ENCODE results near the gene A3GALT2. TPM values are rescaled to one million over a fixed set of nuclear protein-coding genes. Genes with fewer than 3 reads are reported as not detected.

A3GALT2 gene
- total RNA-seq, 2 experiments from 2014 or later = not detected

DNA sequence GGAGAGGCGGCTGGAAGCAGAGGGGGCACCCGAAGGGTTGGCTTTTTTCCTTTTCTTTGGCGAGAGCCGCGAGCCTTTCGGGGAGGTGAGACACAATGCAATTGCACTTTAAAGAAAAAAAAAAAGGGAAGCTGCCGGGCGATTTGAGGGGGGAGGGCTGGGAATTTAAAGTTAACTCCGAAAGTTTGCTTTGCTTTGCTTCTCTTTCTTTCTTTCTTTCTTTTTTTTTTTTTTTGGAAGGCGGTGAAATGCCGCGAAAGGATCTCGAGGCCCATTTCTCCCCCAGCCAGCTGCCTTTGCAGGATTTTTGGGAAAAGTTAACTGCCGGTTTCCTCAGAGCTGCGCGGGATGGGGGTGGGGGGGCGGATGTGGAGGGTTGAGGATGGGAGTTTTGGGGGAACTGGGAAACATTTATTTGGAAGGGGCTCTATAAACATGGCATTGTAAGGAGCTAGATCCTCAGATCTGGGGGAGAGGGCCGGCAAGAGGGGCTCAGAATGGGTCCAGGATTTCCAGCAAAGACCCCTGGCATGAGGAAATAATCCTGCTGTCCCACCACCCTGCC lies 63.6 kb downstream of the A3GALT2 start:
- H3K4me3 ChIP-seq (ENCODE audit: low read depth, low read length, poor library complexity, severe bottlenecking) = peak overlapping the region; percentile 73
- no peaks in the 10 kb centered on the region for H3K9me2 ChIP-seq (ENCODE audit: insufficient read depth, low read length)
- no peak for DNase-seq (ENCODE audit: low spot score)
- intact Hi-C loops (cut with micrococcal nuclease; ENCODE audit: unreplicated experiment) = loop anchor here (2.0 kb wide), 1 partner anchor 76 kb away; no protein-coding TSS in a partner anchor
- no TSS peak for BruUV-seq (replicated peaks)
- H3K4me2 ChIP-seq (ENCODE audit: low read length) = peak overlapping the region; percentile 95
- ChIA-PET POLR2A (interaction anchor here (0.6 to 1.4 kb wide), 5 partner anchors 15 to 607 kb away, joined by 3 to 8 read pairs (median 3); partner anchors contain the start of gene TRIM62), CTCF (ENCODE audit: unreplicated experiment) (no interaction called here)
- peaks cover 27% of the 10 kb centered on the region for H3K4me1 ChIP-seq (ENCODE audit: insufficient read depth, low read length, poor library complexity, severe bottlenecking)
- peak overlapping the region; percentile 93 for H2AFZ ChIP-seq (ENCODE audit: low read length)
- TF ChIP-seq CTCF (conservative IDR thresholded peaks at IDR 0.05; ENCODE audit: low read length) = no peak
- TF ChIP-seq EZH2phosphoT487 (IDR thresholded peaks at IDR 0.05; ENCODE audit: borderline replicate concordance, low read depth, low read length) = no peak
- H3K27ac ChIP-seq (ENCODE audit: low read depth, low read length, poor library complexity, severe bottlenecking) = peak overlapping the region; percentile 73
- H3K79me2 ChIP-seq (ENCODE audit: insufficient read depth, low read depth, low read length) = peaks cover 12% of the 10 kb centered on the region
- H3K36me3 ChIP-seq (ENCODE audit: insufficient read depth, low read length) = no peaks in the 10 kb centered on the region
- H4K20me1 ChIP-seq (ENCODE audit: insufficient read depth, low read length) = no peaks in the 10 kb centered on the region
- H3K9me3 ChIP-seq (ENCODE audit: low read length) = no peaks in the 10 kb centered on the region

Small RNAs within 50 kb of the gene (microRNA-seq; reads per million reads assigned to microRNA genes)
- 6.8 reads per million for gene MIR3605 (ENCODE audit: borderline replicate concordance)

Small RNAs within 50 kb of the gene (small RNA-seq; reads per million reads assigned to genes)
- 0.21 reads per million for gene RN7SKP16

Other genes with a start within 250 kb of the A3GALT2 start
- 0.63 and 1.3 TPM in 2 replicates for gene AZIN2, start 239.9 kb downstream of the A3GALT2 start, total RNA-seq (2014; rRNA removed; shearing (Covaris generic))
- gene AZIN2, start 239.9 kb downstream of the A3GALT2 start, total RNA-seq (2022) = 0.27 and 0.94 TPM in 2 replicates
- gene TRIM62, start 139.1 kb downstream of the A3GALT2 start, total RNA-seq (2014; rRNA removed; shearing (Covaris generic)) = 2.0 and 2.4 TPM in 2 replicates
- gene TRIM62, start 139.1 kb downstream of the A3GALT2 start, total RNA-seq (2022) = 8.4 and 8.8 TPM in 2 replicates
- gene ZNF362, start 64.6 kb downstream of the A3GALT2 start, total RNA-seq (2014; rRNA removed; shearing (Covaris generic)) = 8.9 and 10.2 TPM in 2 replicates
- gene ZNF362, start 64.6 kb downstream of the A3GALT2 start, total RNA-seq (2022) = 26.1 and 29.0 TPM in 2 replicates
- 31.0 and 34.0 TPM in 2 replicates for gene PHC2, start 110.0 kb upstream of the A3GALT2 start, total RNA-seq (2014; rRNA removed; shearing (Covaris generic))
- 35.0 and 42.1 TPM in 2 replicates for gene PHC2, start 110.0 kb upstream of the A3GALT2 start, total RNA-seq (2022)
- gene ZSCAN20, start 151.5 kb upstream of the A3GALT2 start, total RNA-seq (2014; rRNA removed; shearing (Covaris generic)) = 3.0 and 4.0 TPM in 2 replicates
- 3.6 and 3.9 TPM in 2 replicates for gene ZSCAN20, start 151.5 kb upstream of the A3GALT2 start, total RNA-seq (2022)